Smooth muscle cell (in vitro differentiated cells): ENCODE measurements around the gene SMIM36. TPM values are rescaled to one million over a fixed set of nuclear protein-coding genes. Genes with fewer than 3 reads are reported as not detected.

Source experiments
- DNase-seq: peaks from one replicate; lab custom pipeline; 2025; ENCODE audit not compliant: unreplicated experiment; lab: John Stamatoyannopoulos, UW
- H2AFZ ChIP-seq: fragments of 200-600 bp; sonication (generic); 2 replicates; pipeline ENCODE4 v1.6.0; 2016; ENCODE audit warnings: antibody characterized with exemption, low read depth, mild to moderate bottlenecking
- H3F3A ChIP-seq: fragments of 200-600 bp; sonication (generic); 2 replicates; pipeline ENCODE4 v1.6.0; 2017; ENCODE audit warnings: antibody characterized with exemption, low read depth
- H3K27ac ChIP-seq: fragments of 200-600 bp; sonication (generic); 2 replicates; pipeline ENCODE4 v1.5.1; 2016; ENCODE audit warnings: low read depth, mild to moderate bottlenecking
- H3K27me3 ChIP-seq: fragments of 200-600 bp; sonication (generic); 2 replicates; pipeline ENCODE4 v1.6.1; 2016; ENCODE audit warnings: low read depth, mild to moderate bottlenecking
- H3K36me3 ChIP-seq: fragments of 200-600 bp; sonication (generic); 2 replicates; pipeline ENCODE4 v1.5.1; 2016; ENCODE audit warnings: low read depth
- H3K4me1 ChIP-seq: fragments of 200-600 bp; sonication (generic); 2 replicates; pipeline ENCODE4 v1.5.1; 2016; ENCODE audit warnings: low read depth
- H3K4me2 ChIP-seq: fragments of 200-600 bp; sonication (generic); 2 replicates; pipeline ENCODE4 v1.6.0; 2016; ENCODE audit warnings: mild to moderate bottlenecking
- H3K4me3 ChIP-seq: fragments of 200-600 bp; sonication (generic); 2 replicates; pipeline ENCODE4 v1.5.1; 2016; ENCODE audit warnings: mild to moderate bottlenecking
- H3K79me2 ChIP-seq: fragments of 200-600 bp; sonication (generic); 2 replicates; pipeline ENCODE4 v1.6.0; 2016; ENCODE audit warnings: low read depth, mild to moderate bottlenecking
- H3K9ac ChIP-seq: fragments of 200-600 bp; sonication (generic); 2 replicates; pipeline ENCODE4 v1.6.0; 2016; ENCODE audit warnings: low read depth
- H3K9me3 ChIP-seq: fragments of 200-600 bp; sonication (generic); replicated peaks from 2 replicates; pipeline ENCODE4 v1.5.1; 2016; ENCODE audit warnings: low read depth
- H4K20me1 ChIP-seq: fragments of 200-600 bp; sonication (generic); 2 replicates; pipeline ENCODE4 v1.6.0; 2016; ENCODE audit warnings: low read depth
- CTCF ChIP-seq: fragments of 200-600 bp; sonication (generic); IDR thresholded peaks from 2 replicates; pipeline ENCODE4 v1.5.1; 2017; ENCODE audit warnings: borderline replicate concordance, mild to moderate bottlenecking, antibody characterized with exemption; ENCODE audit not compliant: insufficient read depth, poor library complexity, severe bottlenecking
- WGBS: methylation state at CpG from one replicate; pipeline ENCODE4 v1.1.7; 2016; ENCODE audit warnings: low lambda C conversion rate; 5-methylcytosine and 5-hydroxymethylcytosine counted together
- polyA plus RNA-seq: library from polyadenylated mRNA; unstranded; fragments of >200 nt; fragmentation: Nextera tagmentation; extraction: Ambion mirVana; gene quantifications from 2 replicates; pipeline ENCODE4 v1.2.1, GENCODE V29; 2016
- total RNA-seq: library from RNA; depleted of rRNA; stranded (reverse); fragments of >200 nt; gene quantifications from 2 replicates; pipeline ENCODE4 v1.2.3, GENCODE V29; 2014

SMIM36 gene
- total and polyA plus RNA-seq, 2 experiments from 2014 or later, result not detected

GRCh38 chr17:55492781-55493341, 18.4 kb downstream of the SMIM36 start:
- H3K9ac ChIP-seq, result no peak overlapping the region
- no peaks in the 10 kb centered on the region for H3K27me3 ChIP-seq
- 85% methylated on average over 7 of the region's 7 CpGs for WGBS
- no peaks in the 10 kb centered on the region for H3K4me1 ChIP-seq
- no peak overlapping the region for H3K4me2 ChIP-seq
- no peaks in the 10 kb centered on the region for H4K20me1 ChIP-seq
- H2AFZ ChIP-seq, result no peak overlapping the region
- TF ChIP-seq CTCF, result no peak
- no peak overlapping the region for H3K27ac ChIP-seq
- DNase-seq, result no peak
- no peak overlapping the region for H3K4me3 ChIP-seq
- no peaks in the 10 kb centered on the region for H3K9me3 ChIP-seq
- H3K36me3 ChIP-seq, result no peaks in the 10 kb centered on the region
- no peaks in the 10 kb centered on the region for H3K79me2 ChIP-seq
- H3F3A ChIP-seq, result no peaks in the 10 kb centered on the region

- no peak overlapping the region for H3K4me2 ChIP-seq
- H3K9ac ChIP-seq, result no peak overlapping the region
- H3K27ac ChIP-seq, result no peak overlapping the region
- H3K79me2 ChIP-seq, result no peaks in the 10 kb centered on the region
- no peak overlapping the region for H3K4me3 ChIP-seq
- H4K20me1 ChIP-seq, result no peaks in the 10 kb centered on the region
- WGBS, result 87% methylated on average over 4 of the region's 4 CpGs
- no peak for DNase-seq
- no peaks in the 10 kb centered on the region for H3K36me3 ChIP-seq
- H3K4me1 ChIP-seq, result no peaks in the 10 kb centered on the region
- no peak for TF ChIP-seq CTCF
- H3K27me3 ChIP-seq, result no peaks in the 10 kb centered on the region
- H2AFZ ChIP-seq, result no peak overlapping the region
- no peaks in the 10 kb centered on the region for H3K9me3 ChIP-seq
- H3F3A ChIP-seq, result no peaks in the 10 kb centered on the region
Observed at GRCh38 chr17:55490376-55490775, 20.9 kb downstream of the SMIM36 start.

- Histone ChIP-seq H3K4me2 (no peak overlapping the region), H3K9ac (no peak overlapping the region), H3K9me3 (no peaks in the 10 kb centered on the region), H3K4me3 (no peak overlapping the region), H3K27ac (no peak overlapping the region), H3K79me2 (no peaks in the 10 kb centered on the region), H3K36me3 (no peaks in the 10 kb centered on the region), H4K20me1 (no peaks in the 10 kb centered on the region), H2AFZ (no peak overlapping the region), H3K27me3 (no peaks in the 10 kb centered on the region), H3F3A (no peaks in the 10 kb centered on the region), H3K4me1 (no peaks in the 10 kb centered on the region)
- 73% methylated on average over 7 of the region's 7 CpGs for WGBS
- no peak for DNase-seq
- no peak for TF ChIP-seq CTCF
Observed at GRCh38 chr17:55487695-55488432, 23.4 kb downstream of the SMIM36 start.

GRCh38 chr17:55484575-55484974, 26.7 kb downstream of the SMIM36 start:
- Histone ChIP-seq H3F3A (no peaks in the 10 kb centered on the region), H3K9me3 (no peaks in the 10 kb centered on the region), H3K36me3 (no peaks in the 10 kb centered on the region), H3K4me3 (no peak overlapping the region), H3K79me2 (no peaks in the 10 kb centered on the region), H3K27ac (no peak overlapping the region), H3K4me2 (no peak overlapping the region), H3K27me3 (no peaks in the 10 kb centered on the region), H3K4me1 (no peaks in the 10 kb centered on the region), H3K9ac (no peak overlapping the region), H2AFZ (no peak overlapping the region), H4K20me1 (no peaks in the 10 kb centered on the region)
- 95% methylated on average over 2 of the region's 2 CpGs for WGBS
- TF ChIP-seq CTCF, result no peak
- DNase-seq, result no peak
